DMS 273 (cell line): ENCODE data around the gene RPL21.
A peak's percentile ranks its signal among the peaks of the same experiment; 100 is the strongest.

ENCODE experiments used
- DNase-seq: peaks from one replicate; lab custom pipeline; 2025; ENCODE audit not compliant: unreplicated experiment; lab: John Stamatoyannopoulos, UW

RPL21 gene

DNA sequence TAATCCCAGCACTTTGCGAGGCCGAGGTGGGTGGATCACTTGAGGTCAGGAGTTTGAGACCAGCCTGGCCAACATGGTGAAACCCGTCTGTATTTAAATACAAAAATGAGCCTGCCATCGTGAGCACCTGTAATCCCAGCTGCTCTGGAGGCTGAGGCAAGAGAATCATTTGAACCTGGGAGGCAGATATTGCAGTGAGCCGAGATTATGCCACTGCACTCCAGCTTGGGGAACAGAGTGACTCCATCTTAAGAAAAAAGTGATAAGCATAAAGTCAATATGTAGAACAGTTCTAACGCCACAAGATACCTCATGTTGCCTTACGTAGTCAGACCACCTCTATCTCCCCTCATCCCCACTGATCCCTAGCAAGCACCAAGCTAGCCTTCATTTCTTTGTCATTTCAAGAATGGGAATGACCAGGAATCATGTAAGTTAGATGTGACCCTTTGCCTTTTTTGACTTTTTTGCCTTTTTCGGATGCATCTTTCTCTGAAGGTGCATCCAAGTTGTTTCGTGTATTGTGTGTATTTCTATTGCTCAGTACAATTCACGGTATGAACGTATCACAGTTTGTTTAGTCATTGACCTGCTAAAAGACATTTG is 6.4 kb downstream of the RPL21 start:
- peak; percentile 48 for DNase-seq

DNA sequence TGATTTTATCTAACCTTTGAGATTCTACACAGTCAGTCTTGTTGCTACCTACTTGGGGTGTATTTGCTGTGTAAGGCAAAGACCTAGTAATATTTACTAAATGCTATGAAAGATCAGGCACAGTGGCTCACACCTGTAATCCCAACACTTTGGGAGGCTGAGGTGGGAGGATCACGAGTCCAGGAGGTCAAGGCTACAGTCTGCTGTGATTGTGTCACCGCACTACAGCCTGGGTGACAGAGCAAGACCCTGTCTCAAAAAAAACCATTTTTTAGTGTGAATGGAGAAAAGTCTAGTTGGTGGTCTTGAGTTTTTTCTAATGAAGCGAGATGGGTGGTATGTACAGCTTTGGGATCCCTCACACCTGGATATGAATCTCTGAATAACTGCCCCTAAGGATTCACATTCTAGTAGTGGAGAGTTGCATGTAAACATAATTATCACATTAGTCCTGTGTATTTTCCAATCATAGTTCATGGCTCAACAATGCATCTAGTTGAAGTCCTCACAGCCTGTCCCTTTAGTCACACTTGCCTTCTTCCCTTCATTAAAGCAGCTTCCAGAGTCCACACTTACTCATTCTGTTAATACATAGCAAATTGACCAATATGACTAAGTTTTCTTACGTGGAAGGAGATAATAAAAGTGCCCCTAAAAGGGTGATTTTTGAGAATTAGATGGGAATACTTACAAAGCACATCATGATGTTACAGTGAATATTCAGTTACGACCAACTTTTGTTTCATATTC is 7.5 kb downstream of the RPL21 start:
- DNase-seq: peak; percentile 48

DNA sequence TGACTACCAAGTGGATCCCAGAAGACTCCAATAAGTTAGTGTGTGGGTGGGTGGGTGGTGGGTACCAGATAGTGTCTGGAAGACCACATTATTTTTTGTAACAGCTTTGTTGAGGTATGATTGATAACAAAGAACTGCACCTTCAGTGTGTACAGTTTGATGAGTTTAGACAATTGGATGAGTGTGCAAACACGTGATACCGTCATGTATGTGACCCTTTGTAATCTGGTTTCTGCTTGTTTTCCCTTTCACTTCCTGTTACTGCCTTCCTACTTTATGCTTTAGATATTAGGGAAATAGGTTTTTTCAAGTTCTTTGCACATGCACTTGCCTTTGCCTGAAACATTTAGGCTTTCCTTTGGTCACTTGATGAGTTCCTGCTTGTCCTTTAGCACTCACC is 8.5 kb downstream of the RPL21 start:
- DNase-seq: no peak

DNA sequence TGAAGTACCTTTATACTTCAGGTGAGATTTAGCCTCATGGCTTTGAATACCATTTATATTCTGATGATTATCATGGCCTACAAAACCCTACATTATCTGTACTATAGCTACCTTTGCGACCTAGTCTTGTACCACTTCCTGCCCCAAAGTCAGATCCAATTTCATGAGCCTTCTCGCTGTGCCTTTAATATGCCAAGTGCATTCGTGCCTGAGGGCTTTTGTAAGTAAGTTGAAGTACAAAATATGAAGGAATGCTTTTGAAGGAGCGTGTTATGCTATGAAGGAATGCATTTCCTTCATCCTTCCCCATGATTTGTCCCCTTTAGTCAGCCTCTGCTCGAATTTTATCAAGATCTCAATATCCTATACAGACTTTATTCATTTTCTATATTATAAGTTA is 10.0 kb downstream of the RPL21 start:
- DNase-seq: no peak

DNA sequence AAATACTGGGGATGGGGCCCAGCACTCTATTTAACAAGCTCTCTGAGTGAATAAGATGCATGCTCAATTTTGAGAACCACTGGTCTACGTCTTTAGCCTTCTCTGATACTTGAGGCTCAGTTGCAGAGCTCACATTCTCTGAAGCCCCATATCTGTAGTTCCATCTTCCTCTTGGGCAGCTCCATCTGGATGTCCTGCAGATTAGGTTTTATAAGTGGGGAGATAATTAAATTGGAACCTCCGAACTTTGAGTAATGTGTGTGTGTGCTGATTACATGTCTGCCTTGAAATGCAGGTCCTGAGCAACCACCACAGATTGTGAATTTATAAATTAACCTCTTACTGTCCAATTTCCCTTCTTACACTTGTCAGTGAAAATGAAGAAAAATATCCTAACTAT is 12.1 kb downstream of the RPL21 start:
- DNase-seq: peak; percentile 56

DNA sequence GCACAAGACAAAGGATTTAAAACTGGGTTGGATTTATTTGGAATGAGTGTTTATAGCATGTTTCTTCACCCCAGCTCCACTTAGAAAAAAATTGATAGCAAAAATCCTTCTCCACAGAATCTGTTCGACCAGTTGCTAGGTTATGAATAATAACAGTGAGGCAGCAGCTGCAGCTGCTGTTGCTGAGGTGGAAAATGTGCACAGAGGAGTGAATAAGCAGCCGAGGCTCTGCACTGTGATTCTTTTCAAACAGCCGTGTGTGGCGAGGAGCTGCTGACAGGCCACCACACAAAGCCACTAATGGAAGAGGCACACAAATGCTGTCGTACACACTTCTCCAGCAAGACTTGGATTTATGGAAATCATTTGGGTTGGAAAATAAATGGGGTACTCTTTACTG is 12.8 kb downstream of the RPL21 start:
- peak; percentile 61 for DNase-seq

DNA sequence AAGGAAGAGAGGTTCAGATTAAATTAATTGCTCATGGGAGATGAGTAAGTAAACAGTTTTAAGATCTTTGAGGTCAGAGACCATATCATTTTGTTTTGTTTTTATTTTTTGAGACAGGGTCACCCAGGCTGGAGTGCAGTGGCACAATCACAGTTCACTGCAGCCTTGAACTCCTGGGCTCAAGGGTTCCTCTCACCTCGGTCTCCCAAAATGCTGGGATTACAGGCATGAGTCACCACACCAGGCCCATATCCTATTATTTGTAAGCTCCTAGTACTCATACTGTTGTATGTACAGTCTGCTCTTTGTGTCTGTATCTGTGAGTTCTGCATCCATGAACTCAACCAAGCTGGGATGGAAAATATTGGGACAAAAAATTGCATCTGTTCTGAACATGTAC is 13.3 kb downstream of the RPL21 start:
- no peak for DNase-seq

DNA sequence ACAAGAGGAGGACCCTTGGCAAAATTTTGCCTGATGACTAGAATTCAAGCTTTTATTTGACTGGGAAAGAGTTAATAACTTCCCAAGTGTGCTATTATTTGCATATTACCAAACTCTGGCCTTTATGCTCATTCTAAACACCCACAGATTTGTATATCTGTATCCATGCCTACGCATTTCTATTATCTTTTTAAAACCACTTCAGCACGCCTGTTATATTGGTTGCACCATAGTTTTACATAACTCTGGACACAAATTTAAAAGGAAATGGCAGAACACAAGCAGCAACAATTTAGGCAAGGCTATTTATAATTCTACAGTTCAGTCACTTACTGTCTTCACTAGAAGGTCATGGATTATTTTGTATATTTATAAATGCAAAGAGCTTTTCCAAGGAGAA is 15.6 kb downstream of the RPL21 start:
- DNase-seq: no peak

DNA sequence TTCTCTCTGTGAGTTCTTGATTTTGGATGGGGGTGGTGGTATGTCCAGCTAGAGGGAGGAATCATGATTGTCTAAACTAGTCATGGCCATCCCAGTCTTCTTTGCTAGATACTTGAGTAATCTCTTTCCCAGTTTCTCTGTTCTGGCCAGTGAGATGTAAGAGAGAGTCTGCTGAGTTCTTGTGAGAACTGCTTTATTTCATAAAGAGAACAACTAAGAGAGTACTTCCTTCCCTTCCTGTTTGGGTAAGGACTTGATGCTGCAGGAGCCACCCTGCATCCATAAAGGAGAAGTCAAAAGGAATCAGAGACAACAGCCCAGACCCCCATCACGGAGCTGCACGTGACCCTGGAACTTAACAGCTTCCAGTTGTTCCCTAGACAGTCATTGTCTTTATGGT is 16.2 kb downstream of the RPL21 start:
- no peak for DNase-seq

DNA sequence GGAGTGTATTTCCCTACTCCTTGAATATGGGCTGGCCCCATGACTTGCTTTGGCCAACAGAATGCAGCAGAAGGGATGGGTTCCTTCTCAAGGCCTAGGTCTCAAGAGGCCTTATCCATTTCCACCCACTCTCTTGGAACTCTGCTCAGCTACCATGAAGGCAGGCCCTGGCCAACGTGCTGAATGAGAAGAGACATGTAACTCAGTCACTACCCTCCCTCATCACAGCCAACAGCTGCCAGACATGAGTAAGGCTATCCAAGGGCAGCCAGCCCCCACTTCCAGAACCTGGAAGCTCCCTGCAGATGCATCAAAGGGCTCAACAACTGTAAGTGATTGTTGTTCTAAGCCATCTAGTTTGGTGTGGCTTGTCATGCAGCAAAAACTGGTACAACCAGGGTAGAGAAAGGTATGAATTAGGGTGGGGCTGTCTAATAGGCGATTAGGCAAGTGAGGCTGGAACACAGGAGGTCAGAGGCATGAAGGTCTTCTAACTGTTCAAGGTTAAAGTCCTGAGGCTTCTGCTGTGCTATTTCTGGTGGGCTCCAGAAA is 17.8 kb downstream of the RPL21 start:
- no peak for DNase-seq

DNA sequence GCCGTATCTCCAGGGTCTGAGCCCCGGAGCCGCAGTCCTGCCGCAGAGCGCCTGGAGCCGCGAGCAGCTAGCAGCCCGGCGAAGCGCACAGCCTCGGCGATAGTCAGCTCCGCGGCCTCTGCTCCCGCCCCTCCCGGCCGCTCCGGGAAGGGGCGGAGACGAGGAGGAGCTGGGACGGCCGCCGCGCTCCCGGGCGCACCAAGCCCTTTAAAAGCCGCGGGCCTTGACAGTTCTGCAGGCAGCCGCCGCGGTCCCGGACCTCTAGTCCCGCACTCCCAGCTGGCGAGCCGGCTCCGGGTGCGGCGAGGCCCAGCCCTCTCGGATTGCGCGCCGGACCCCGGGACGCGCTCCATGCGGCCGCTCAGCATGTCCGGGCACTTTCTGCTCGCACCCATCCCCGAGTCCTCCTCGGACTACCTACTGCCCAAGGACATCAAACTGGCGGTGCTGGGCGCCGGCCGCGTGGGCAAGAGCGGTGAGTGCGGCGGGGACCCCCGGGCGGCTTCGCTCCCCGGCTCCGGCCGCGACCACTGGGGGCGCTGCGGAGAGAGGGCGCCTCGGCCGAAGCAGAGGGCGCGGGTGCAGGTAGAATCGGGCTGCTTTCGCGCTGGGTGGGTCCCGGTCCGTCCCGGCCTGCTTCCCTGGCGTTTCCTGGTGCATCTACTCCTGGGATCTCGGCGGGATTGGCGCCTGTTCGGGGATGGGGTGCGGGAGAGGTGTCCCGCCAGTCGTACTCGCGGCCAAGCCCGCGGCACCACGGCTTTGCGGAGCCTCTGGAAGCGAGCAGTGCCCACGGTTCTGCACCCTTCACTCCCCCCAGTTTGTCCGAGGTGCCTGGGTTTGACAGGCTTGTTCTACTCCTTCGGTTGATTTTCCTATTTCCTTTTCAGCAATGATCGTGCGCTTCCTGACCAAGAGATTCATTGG is 19.5 kb downstream of the RPL21 start, which contains the start of gene RASL11A:
RASL11A (plus strand) TSS at position 237 of the 927 bp plus-strand sequence; CDS start at position 352, 115 bp downstream.
- peak; percentile 90 for DNase-seq

DNA sequence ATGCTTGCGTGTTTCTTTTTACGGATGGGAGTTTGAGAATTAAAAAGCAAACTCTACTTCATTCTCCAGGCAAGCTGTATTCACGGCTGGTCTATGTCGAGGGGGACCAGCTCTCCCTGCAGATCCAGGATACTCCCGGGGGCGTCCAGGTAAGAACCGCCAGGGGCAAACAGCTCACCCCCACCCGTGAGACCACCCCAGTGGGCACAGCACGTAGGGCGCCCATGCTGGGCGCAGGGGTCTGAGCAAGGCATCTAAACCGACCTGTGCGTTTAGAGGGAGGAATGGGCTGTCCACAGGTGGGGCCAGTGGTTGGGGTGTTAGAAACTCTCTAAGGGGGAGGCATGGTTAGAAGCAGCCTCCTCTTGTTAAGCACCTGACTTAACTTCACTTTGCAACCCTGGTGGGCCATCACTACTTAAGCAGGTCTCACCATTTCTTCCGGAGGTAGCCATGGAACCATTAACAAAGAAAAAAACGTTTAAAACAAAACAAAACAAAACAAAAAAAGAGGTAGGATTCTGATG is 20.3 kb downstream of the RPL21 start:
- no peak for DNase-seq

DNA sequence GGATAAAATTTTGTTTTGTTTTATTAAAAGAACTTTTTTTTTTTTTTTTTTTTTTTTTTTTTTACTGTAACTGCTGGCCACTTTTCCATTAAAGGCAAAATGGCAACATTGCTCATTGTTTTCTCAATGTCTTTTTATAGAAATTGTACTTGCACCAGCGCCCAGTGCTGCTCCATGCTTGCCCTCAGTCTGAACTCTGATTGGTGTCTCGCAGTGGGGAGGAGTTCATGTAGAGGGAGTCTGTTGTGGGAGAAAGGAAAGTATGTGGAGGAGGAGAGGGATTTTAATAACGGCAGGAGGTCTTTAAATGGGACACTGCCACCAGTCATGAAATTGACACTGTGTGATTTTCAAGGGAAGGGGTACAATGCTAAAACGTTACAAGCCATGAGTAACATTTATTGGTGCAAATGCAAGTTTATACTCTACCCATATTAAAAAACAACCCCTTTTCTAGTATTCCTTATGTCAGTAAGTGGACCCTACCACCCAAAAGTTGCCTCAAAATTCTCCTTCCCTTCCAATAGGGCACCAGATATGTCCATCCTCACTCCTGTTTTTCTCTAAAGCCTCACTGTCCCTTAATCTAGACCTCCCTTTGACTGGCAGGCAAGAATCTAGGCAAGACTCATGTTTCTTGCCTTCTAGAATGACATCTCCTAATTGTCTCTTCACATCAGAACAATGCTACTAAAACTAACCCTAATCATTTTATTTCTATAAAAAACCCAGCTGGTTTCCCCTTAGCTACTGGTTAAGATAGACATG is 22.5 kb downstream of the RPL21 start:
- DNase-seq: no peak

DNA sequence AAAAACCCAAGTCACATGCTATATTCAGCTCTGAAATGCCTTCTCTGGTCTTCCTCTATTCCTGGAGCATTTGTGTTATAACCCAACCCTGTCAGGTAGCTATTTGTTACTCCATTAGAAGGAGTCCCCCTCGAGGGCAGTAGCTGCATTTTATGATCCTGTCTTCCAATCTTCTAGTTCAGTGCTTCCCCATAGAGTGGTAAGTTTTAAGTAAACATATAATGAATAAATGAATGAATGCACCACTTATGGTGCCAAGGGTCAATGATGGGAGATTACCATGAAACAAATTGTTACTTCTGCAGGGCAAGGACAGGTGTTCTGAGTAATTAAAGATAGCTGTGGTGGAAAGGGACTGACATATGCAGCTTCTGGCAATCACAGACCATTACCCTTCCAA is 23.3 kb downstream of the RPL21 start:
- no peak for DNase-seq

DNA sequence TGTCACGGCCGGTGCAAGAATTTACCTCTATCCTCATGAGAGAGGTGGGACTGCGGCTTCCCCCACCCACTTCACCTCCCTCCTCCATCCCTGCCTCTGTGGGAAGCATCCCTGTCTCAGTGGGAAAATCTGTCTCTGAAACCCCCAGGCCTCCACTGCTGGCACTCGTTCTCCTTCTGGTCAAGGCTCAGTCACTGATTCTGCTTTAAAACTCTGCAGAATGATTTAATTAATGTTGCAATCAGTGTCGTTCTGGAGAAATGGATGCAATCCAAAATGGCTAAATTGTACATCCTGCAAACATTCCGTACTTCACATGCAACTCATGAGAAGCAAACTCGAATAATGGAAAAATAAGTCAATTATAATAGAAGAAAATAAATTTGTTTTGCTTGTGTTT is 24.8 kb downstream of the RPL21 start:
- no peak for DNase-seq

DNA sequence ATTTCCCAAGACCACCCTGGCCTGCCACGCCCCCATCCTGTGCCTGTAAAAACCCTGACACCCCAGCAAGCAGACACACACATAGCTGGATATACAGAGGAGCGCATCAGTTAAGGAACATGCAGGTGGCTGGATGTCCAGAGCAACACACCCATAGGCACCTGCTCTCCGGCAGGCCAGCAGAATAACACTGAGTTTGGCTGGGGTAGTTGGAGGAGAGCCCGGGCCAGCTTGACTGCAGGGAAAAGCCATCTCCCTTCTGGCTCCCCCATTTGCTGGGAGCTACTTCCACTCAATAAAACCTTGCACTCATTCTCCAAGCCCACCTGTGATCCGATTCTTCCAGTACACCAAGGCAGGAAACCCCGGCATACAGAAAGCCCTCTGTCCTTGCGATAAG is 28.1 kb downstream of the RPL21 start:
- no peak for DNase-seq

DNA sequence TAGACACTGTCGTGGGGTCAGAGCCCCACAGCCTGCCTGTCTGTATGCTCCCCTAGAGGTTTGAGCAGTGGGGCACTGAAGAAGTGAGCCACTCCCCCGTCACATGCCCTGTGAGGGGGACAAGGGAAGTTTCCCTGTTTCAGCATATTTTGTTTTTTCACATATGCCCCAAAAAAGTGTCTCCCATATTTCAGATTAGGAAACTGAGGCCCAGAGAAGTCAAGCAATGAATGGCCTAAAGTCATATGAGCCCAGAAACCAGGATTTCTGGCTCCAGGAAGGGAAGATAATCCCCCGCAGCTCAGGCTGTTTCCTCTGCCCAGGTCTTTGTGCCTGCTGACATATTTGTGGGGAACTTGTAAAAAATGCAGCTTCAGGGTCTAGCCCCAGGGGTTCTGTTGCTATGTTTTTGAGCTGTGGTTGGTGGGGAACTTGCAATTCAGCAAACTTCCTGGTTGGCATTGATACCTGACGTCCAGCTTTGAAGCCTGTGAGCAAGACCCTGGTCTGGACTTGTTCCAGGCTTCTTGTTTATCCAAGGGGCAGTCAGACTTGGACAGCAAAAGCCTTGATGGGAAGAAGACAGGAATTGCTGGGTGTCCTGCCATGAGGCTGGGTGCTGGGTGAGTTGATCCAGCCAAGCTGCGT is 28.8 kb downstream of the RPL21 start:
- no peak for DNase-seq

DNA sequence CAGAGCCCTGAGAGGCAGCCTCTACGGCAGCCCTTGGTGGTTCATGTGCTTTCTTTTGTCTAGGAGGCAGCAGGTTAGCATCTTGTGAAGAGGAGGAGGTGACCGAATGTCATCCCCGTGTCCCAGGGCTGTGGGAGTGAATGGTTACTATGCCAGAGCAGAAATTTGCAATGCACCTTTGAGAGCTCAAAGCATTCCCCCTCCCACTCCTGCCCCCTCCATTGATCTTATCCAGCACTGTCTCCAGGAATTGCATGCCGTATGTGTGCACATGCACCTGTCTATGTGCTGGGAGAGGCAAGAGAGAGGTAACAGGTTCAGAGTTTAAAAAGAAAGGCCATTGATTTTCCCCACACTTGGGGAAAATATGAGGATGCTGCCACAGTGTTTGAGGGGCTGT is 29.5 kb downstream of the RPL21 start:
- DNase-seq: no peak

DNA sequence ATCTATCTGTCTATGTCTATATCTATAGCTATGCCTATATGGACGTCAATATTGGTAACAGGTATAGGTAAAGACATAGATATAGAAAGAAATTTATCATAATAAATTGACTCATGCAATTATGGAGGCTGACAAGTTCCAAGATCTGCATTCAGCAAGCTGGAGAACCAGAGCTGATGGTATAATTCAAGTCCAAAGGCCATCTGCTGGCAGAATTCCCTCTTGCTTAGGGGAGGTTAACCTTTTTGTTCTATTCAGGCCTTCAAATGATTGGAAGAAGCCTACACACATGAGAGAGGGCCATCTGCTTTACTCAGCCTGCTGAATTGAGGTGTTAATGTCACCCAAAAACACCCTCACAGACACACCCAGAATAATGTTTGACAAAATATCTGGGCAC is 30.1 kb downstream of the RPL21 start:
- DNase-seq: peak; percentile 55

DNA sequence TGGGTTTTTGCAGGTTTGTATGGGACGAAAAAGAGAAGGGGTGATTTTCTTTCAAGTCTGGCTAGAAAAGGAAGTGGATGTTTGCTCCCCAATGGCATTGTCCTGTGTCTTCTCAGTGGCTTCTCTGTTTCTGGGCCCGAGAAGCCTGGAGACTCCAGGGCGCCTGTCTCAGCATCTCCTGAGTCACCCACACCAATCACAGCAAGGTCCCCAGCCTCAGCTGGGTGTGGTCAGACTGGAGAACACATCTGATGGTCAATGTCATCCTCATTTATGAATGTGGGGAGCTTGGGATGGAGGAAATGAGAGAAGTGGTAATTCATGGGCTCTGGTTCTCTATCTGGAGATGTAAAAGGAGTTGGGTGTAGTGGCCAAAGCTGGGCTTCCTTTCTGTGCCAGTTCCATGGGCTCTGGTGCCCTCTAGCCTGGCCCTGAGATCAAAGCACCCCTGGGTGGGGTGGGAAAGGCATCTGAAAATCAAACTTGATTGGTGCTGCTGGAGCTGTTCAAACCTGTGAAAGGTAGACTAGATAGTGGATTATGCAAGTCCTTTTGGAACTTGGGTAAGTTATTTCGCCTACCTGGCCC is 32.6 kb downstream of the RPL21 start:
- DNase-seq: peak; percentile 54
